Skeletal muscle tissue (tissue), 4 donors: ENCODE data around the gene KPNA5. TPM values are rescaled to one million over a fixed set of nuclear protein-coding genes. Genes with fewer than 3 reads are reported as not detected.
A peak's percentile ranks its signal among the peaks of the same experiment; 100 is the strongest.

ENCODE experiments used
- H3K27ac ChIP-seq: one replicate; pipeline ENCODE4 v1.7.0; 2013; ENCODE audit warnings: mild to moderate bottlenecking, low read depth, low read length, inconsistent platforms
- H3K27me3 ChIP-seq, 3 donors: one replicate each; pipeline ENCODE4 v1.7.0; 2013; ENCODE audit warnings: low read length in 3 of 3; ENCODE audit not compliant: control insufficient read depth in 3 of 3, insufficient read depth in 3 of 3
- H3K36me3 ChIP-seq, 3 donors: one replicate each; pipeline ENCODE4 v1.7.0; 2013; ENCODE audit warnings: low read length in 3 of 3; ENCODE audit not compliant: control insufficient read depth in 3 of 3, insufficient read depth in 3 of 3
- H3K4me1 ChIP-seq, 3 donors: one replicate each; pipeline ENCODE4 v1.7.0; 2013; ENCODE audit warnings: low read length in 3 of 3, mild to moderate bottlenecking in 3 of 3; ENCODE audit not compliant: control insufficient read depth in 3 of 3, insufficient read depth in 3 of 3
- H3K4me3 ChIP-seq, 3 donors: one replicate each; pipeline ENCODE4 v1.7.0; 2013; ENCODE audit warnings: low read length in 3 of 3
- H3K9ac ChIP-seq, 3 donors: one replicate each; pipeline ENCODE4 v1.7.0; 2013; ENCODE audit warnings: low read length in 3 of 3, mild to moderate bottlenecking in 3 of 3, moderate library complexity in 2 of 3, low read depth in 1 of 3
- H3K9me3 ChIP-seq, 3 donors: one replicate each; pipeline ENCODE4 v1.7.0; 2013; ENCODE audit warnings: low read length in 3 of 3; ENCODE audit not compliant: control insufficient read depth in 3 of 3
- total RNA-seq: library from RNA; depleted of rRNA; stranded (reverse); fragments of >200 nt; gene quantifications from one replicate; pipeline ENCODE4 v1.2.3, GENCODE V29; 2014
- donor health status: Osteomylitis.

The KPNA5 gene
- total RNA-seq, 1 donor from 2014 or later = 9.4 TPM

DNA sequence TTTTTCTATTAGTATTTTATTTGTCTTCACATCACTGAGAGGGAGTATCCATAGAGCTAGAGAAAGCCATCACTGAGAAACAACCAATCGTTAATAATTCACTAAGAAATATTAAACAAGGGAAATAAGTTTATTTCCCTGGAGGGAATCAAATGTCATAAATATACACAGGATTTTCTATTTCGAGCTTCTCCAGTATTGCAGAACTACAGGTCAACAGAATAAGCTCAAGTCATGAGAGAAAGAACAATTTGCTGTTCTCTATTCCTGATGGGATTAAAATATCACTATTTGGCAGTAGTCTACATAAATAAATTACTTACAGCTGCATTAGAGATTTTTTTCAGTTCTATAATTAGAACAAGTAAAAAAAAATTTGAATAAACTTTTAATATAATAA lies 86.7 kb downstream of the KPNA5 start:
- H3K4me3 ChIP-seq = no peak overlapping the region
- H3K4me1 ChIP-seq = peaks cover 5 to 10% (median 6%) of the 10 kb centered on the region in 3 donors
- peaks cover 19 to 23% (median 22%) of the 10 kb centered on the region in 3 donors for H3K27me3 ChIP-seq
- H3K9me3 ChIP-seq = no peaks in the 10 kb centered on the region
- H3K9ac ChIP-seq = no peak overlapping the region
- no peaks in the 10 kb centered on the region for H3K36me3 ChIP-seq
- H3K27ac ChIP-seq = no peak overlapping the region

- Histone ChIP-seq H3K9ac (no peak overlapping the region), H3K9me3 (no peaks in the 10 kb centered on the region), H3K36me3 (no peaks in the 10 kb centered on the region), H3K4me1 (no peaks in the 10 kb centered on the region), H3K4me3 (no peak overlapping the region), H3K27ac (no peak overlapping the region), H3K27me3 (no peaks in the 10 kb centered on the region)
These were observed 91.4 kb downstream of the KPNA5 start for GRCh38 chr6:116772450-116772849.

DNA sequence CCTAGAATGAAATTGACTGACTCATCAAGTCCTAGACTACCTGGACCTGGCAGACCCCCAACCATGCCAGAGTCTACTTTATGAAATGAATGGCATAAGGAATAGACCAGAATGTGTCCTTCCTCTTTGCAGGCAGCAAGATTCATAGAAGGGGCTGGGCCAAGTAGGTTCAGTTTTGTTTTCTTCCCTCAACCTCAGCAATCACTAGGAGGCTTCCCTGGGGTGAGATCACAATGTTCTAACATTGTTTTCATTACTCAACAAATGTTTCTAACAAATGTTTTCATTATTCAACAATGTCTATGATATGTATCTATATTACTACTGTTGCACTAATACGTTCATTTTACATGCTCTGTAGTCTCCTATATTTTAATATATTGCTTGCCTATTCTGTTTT lies 92.9 kb downstream of the KPNA5 start:
- no peak overlapping the region for H3K4me3 ChIP-seq
- H3K27ac ChIP-seq = no peak overlapping the region
- H3K9ac ChIP-seq = no peak overlapping the region
- no peaks in the 10 kb centered on the region for H3K4me1 ChIP-seq
- no peaks in the 10 kb centered on the region for H3K36me3 ChIP-seq
- no peaks in the 10 kb centered on the region for H3K9me3 ChIP-seq
- H3K27me3 ChIP-seq = no peaks in the 10 kb centered on the region

- Histone ChIP-seq H3K4me1 (no peaks in the 10 kb centered on the region), H3K27me3 (no peaks in the 10 kb centered on the region), H3K27ac (no peak overlapping the region), H3K36me3 (no peaks in the 10 kb centered on the region), H3K4me3 (peak overlapping the region in 1 of 3 donors; percentile 35), H3K9me3 (no peaks in the 10 kb centered on the region), H3K9ac (peak overlapping the region in 1 of 3 donors; percentile 21)
These were observed 98.7 kb downstream of the KPNA5 start for GRCh38 chr6:116779573-116780164.

GRCh38 chr6:116783852-116784251 lies 102.8 kb downstream of the KPNA5 start:
- Histone ChIP-seq H3K36me3 (no peaks in the 10 kb centered on the region), H3K4me1 (no peaks in the 10 kb centered on the region)

More at GRCh38 chr6:116783852-116784251, 102.8 kb downstream of the KPNA5 start:
- H3K9me3 ChIP-seq = no peaks in the 10 kb centered on the region
- H3K4me3 ChIP-seq = no peak overlapping the region
- H3K27me3 ChIP-seq = no peaks in the 10 kb centered on the region
- H3K27ac ChIP-seq = no peak overlapping the region
- no peak overlapping the region for H3K9ac ChIP-seq

Other genes with a start within 250 kb of the KPNA5 start
- 8.9 TPM for gene CALHM6, start 219.8 kb upstream of the KPNA5 start, total RNA-seq
- 4.2 TPM for gene CALHM5, start 169.6 kb upstream of the KPNA5 start, total RNA-seq
- 0.52 TPM for gene TRAPPC3L, start 135.5 kb upstream of the KPNA5 start, total RNA-seq
- gene CALHM4, start 127.5 kb upstream of the KPNA5 start, total RNA-seq = not detected
- 8.9 TPM for gene RWDD1, start 109.7 kb upstream of the KPNA5 start, total RNA-seq
- gene RSPH4A, start 64.7 kb upstream of the KPNA5 start, total RNA-seq = 0.52 TPM
- 10.4 TPM for gene ZUP1, start 12.4 kb upstream of the KPNA5 start, total RNA-seq
- gene FAM162B, start 84.5 kb downstream of the KPNA5 start, total RNA-seq = 4.7 TPM
- not detected for gene GPRC6A, start 147.9 kb downstream of the KPNA5 start, total RNA-seq
- gene RFX6, start 196.0 kb downstream of the KPNA5 start, total RNA-seq = not detected